KG1 (cell line): ENCODE results near the gene OARD1.
A peak's percentile ranks its signal among the peaks of the same experiment; 100 is the strongest.

Experiments
- DNase-seq: peaks from one replicate; lab custom pipeline; 2025; lab: John Stamatoyannopoulos, UW

The OARD1 gene

DNA sequence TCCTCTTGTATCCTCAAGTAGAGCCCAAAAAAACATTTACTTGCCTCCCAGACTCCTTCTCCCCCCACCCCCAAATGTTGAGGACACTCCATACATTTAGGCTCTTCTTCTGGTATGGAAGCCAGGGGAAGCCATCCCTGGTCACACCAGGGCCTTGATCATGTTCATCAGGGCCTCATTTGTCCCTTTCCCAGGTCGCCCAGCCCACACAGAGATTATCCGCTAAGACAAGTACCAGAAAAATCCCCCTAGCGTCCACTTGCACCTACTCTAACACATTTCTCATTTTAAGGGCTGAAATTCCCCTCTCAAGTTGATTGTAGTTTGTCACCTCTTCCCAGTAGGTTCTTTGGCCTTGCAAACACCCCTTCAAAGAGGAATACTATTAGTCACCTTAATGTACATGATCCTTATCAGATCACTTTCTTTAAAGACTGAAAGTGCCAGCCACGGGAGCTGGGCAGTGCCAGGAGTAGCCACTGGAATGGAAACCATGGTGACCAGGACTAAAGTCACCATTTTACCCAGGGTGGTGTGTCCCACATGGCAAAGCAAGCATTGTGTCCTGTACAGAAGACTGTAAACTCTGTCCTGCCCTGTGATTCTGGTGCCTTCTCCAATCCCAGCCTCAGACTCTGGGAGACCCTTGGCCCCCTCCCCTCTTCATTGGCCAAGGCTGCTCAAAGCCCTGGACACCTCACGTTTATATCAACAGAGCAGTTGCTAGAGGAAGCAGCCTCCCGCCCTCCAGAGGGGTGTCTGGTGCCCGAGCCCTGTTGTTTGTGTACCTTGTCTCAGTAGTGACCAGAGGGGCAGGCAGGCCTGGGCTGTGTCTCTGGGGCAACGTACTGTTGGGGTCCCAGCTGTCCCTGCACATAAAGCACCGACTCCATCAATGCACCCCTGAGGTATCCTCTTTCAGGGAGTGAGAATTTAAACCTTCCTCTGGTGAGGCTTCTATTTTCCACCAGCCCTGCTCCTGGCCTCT, 24.1 kb downstream of the OARD1 start:
- DNase-seq, result no peak

DNA sequence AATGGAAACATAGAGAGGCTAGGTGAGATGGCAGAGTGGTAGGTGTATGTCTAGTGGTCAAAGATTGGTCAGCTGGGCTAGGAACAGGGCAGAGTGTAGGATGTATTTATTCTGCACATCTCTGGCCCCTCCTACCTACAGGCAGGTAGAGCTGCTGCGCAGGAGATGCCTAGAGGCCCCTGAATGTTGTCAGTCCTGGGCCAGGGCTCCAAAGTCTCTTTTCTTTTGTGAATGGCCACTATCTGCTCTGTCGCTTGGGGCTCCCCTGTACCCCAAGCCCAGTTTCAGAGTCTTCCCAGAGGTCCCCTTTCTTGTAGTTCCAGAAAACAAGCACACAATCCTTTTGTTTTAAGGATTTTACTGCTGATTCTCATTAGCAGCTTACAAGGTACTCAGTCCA, 24.9 kb downstream of the OARD1 start:
- no peak for DNase-seq

DNA sequence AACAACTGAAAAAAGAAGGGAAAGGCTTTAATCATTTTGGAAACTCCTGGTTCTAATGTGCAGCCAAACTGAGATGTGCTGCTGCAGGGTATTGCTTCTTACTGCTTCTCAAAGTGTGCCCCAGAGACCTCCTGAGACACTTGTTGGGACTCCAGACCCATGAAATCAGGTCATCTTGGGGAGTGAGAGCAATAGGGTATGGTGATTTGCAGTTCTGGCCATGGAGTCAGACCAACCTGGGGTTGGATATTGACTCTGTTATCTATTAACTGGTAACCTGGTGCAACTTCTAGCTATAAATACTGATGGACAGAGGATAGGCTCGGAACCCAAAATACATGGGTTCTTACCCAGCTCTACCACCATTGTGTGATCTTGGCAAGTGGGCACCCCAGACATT, 26.1 kb downstream of the OARD1 start:
- no peak for DNase-seq

DNA sequence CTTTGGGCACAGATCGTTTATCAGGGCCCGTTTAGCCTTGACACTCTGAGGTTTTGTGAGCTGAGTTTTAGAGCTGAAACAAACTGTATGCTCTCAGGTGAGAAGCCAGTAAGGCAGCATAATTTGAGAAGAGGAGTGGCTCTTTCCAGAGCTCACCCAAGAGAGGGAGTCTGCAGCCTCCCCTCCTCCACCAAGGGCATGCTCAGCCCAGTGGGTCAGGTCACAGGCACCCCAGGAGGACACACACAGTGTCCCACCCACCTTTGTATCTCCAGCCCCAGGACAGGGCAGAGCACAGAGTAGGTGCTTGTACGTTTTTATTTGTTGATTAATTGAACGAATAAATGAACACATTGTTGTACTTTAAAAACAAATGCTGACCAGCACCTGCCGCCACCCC, 26.5 kb downstream of the OARD1 start:
- DNase-seq, result no peak

DNA sequence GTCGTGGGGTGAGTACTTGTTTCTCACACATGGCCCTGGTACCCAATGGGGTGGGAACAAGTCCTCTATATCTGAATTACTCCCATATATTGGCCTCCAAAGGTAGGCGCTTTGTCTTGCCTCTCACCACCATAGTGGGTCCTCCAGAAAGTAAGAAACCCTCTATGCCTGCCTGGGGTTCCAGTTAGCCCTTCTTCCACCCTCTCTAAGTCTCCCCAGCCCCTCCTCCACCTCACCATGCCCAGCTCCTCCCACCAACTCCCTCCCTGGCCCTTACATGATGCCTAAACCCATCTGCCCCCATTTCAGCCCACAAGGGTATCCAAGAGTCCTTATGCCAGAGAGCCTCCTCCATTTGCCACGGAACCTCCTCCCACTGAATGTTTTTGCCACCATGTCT, 29.0 kb downstream of the OARD1 start:
- DNase-seq, result no peak

DNA sequence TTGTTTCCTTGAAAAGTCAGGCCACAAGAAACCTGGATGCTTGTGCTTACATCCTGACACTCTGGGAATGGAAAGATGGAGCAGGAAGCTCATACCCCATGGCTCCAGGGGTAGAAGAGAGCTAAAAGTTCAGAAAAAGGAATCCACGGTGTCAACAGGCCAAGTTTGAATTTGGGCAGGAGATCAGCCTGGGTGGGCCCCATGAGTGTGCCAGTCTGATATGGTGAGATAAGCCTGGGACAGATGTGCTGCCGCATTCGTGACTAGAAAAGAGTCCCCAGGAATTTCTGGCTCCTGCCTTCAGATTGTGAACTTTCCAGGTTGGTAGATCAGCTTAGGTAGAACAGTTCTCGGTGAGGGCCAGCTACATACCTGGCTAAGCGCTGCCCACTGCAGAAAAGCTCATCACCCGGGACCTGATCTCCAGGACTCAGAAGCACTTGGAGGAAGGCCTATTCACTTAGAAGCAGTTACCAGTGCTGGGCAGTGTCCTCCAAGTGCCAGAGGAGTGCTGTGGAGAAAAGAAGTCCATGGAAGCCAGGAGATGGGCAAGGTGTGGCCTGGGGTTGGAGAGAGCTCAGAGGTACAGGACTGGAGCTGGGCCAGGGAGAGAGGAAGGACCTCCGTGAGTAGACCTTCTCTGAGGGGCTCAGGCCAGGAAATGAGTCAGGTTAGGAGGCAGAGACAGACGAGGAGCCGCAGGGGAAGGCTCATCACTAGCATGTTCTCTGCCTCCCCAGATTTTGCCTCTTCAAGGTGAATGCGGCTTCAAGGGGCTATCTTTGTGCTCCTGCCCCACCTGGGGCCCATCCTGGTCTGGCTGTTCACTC, 29.7 kb downstream of the OARD1 start, which contains the start of gene TSPO2:
TSS of gene TSPO2 (plus strand) at position 242 of the 830 bp plus-strand sequence. CDS start at position 761, 519 bp downstream.
- DNase-seq, result no peak

DNA sequence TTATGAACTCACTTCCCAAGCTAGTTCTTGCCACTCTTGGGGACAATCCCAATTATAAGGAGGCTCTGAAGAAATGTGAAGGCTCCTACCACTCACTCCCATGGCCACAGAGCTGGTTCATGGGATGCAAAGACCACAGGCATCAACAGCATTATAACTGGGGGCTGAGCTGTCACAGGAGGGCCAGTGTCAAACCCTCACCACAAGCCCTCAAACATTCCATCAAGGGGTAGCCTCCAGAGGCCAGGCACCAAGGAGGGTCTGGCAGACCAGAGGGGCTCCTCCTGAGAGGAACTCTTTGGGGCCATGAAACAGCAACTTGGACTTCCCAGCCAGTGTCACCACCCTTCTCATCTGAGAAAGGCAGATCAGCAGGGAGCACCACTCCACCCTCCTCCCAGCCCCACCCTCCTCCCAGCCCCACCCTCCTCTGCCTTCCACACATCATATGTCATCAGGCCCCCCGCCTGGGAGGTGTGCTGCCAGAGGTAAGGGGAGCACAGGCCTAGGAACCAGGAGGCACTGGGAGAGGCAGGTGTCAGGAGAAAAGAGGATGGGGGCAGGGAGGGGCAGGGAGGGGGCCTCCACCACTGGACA, 31.1 kb downstream of the OARD1 start:
- no peak for DNase-seq

DNA sequence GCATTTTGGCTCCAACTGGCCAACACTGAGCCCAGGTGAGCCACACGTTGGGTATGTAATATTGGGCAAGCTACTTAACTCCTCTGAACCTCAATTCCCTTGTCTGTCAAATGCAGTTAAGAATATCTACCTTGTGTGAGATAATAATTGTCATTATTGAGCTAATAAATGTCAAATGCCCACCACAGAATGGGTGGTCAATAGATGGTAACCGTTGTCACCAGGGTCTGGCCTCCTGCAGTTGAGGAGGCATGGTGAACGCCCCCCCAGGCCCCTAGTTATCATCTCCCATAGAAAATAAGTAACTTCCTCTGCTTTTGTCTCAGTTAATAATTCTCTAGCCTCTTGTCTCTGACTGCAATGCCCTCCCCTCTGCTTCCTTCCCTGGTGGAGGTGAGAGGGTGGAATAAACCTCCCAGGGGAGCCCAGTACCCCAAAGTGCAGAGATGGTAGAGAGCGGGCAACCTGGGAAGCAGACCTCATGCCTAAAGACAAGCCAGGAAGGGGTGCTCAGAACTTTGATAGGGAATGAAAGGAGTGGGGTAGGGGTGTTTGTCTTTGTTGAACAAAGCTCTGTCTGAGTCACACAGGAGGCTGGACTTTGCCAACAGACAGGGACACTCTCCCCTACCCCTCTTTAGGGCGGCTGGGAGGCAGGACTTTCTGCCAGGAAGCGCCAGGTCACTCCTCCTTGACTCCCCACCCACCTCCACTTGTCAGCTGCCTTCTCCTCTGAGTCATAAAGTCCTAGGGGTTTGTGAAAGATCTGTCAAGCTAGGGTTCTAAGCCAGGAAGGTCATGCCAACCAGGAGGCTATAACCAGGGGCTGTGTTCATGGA, 31.8 kb downstream of the OARD1 start:
- DNase-seq, result no peak

DNA sequence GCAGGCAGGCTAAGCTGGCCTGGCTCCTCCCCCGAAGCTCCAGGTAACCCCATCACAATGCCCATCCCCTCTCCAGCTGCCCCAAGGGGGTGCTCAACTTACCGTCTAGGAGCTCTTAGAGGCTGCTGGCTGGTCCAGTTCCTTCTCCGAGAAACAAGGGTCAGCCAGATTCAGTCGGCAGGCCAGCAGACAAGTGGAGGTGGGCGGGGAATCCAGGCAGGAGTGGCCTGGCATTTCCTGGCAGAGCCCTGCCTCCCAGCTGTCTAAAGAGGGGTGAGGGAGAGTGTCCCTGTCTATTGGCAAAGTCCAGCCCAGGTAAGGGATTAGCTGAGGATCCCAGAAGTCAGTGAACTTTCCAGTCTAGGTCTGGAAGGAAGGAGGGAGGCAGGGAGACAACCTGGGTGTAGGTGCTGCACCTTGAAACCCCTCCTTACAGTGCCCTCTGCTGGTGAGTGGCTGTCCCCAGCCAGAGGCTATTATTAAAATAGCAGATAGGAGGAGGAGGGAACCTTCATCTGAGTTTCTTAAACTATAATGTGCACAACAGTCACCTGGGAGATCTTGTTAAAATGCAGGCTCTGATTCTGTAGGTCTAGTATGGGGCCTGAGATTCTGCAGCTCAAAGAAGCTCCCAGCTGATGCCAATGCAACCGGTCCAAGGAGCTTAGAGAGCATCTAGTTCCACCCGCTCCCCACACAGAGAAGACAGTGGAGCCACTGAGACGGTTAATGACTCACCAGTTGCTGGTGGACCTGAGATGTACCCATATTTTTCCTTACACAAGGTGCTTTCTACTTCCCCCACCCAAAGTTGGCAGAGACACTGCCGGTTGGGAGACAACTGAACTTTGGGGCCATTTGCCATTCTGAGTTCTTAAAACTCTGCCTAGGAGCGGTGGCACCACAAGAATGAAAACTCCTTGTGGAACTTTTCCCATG, 32.8 kb downstream of the OARD1 start, which contains the start of gene UNC5CL:
TSS of gene UNC5CL (minus strand) at position 162 of the 939 bp plus-strand sequence. CDS start 4,147 bp downstream, outside the sequence.
- no peak for DNase-seq

DNA sequence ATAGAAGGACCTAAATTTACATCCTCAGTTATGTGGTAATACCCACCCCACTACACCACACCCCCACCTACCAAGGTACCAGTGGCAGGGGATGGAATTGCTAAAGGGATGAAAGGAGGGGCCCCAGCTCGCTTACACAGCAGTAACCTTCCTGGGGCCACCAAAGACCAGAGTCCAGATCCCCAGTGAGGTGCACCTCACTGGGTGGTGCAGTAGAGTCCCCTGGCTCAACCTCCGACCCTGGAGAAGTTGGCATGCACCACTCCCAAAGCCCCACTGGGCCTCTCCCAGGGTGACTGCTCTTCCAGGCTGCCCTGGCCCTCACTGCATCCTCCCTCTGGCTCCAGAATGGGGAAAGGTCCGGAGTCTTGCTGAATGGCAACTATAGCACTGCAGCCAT, 34.0 kb downstream of the OARD1 start:
- no peak for DNase-seq

DNA sequence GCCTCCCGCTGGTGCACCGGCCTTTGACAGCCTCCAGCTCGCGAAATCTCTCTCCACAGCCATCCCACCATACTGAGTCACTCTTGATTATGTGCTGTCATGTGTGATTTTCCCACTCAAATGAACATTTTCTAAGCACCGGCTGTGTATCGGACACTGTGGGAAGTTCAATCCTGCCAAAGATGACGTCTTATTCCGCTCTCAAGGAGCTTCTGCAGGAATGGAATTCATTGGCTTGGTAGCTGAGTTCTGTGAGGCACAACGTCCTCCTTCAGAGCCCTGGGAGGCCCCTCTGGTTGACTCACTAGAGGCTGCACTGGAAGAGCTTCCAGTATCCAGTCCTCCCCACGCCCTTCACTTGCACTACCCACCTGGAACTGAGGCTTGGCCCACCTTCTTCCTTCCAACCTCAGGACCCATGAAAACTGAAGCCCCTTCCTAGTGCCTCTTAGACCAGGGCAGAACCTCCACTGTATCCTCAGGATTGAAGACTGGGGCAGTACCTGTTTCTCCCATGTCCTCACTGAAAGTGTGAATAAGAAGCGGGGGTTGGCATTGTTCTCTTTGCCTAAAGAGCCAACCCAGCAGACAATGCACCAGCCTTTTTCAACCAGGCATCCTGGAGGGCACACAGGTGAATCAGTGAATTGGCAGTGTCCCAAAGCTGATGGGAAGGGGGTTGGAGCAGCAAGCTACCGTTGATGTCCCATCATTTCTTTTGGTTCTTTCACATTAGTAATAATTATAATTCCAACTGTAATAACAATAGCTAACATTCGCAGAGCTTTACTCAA, 34.9 kb downstream of the OARD1 start:
- no peak for DNase-seq

DNA sequence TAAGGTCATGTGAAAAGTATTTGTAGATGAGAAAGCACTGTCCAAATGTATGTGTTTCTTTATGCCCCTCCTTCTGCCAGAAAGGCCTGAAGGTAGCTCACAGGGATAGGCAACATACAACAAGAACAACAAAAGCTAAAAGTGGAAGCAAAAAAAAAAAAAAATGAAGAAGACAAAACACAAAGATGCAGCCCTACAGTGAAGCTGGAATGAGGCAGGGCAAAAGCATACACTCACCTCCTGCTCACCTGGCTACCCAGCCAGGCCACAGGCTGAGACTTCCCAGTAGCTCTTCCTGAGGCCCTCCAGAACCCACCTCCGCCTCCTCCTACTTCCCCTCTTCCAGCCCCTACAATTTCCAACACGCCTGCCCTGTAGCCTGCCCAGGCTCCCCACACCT, 35.6 kb downstream of the OARD1 start:
- DNase-seq, result no peak

DNA sequence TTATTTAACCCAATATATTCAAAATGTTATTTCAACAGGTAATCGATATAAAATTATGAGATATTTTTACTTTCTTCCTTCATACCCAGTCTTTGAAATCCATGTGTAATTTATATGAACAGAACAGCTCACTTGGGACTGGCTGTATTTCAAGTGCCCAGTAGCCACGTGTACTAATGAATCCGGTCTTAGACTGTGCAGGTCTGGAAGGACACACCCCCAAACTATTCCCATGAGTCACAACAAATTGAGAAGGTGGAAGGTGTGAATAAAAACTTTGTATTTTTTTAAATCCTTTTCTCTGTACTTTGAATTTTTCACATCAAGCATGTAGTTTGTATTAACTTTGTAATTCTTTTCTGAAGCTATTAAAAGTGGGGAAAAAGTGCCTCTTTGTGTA, 36.0 kb downstream of the OARD1 start:
- no peak for DNase-seq

DNA sequence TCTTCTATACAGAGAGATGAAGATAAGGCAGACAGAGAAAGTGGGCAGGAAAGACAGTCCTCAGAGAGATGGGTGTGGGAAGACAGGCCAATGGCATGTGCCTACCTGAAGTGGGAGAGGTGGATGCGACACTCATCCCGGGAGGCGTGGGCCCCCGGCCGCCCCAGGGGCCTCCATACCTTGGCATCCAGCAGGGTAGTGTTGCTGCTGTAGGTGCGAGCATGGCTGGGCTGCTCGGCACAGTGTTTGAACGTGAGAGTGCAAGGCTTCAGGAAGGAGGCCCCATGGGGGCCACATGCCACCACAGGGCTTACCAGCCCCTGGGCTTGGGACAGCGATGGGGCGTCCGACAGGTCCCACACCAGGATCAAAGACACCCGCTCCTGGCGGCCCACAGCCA, 38.4 kb downstream of the OARD1 start:
- DNase-seq, result no peak

DNA sequence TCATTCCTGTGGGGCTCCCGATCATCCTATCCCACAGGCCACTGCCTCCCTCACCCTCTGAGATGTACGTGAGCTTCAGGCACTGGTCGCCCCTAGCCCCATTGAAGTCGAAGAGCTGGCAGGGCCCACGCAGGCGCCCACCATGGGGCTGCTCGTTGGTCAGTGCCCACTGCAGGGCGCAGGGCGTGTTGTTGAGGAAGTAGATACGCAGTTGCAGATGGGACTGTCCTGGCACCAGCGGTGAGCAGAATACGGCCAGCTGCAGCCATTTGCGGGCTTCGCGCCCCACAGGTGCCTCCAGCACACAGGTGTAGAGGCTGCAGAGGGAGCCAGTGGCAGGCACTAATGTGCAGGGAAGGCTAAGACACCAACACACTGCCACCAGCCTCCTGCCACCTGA, 39.3 kb downstream of the OARD1 start:
- no peak for DNase-seq

DNA sequence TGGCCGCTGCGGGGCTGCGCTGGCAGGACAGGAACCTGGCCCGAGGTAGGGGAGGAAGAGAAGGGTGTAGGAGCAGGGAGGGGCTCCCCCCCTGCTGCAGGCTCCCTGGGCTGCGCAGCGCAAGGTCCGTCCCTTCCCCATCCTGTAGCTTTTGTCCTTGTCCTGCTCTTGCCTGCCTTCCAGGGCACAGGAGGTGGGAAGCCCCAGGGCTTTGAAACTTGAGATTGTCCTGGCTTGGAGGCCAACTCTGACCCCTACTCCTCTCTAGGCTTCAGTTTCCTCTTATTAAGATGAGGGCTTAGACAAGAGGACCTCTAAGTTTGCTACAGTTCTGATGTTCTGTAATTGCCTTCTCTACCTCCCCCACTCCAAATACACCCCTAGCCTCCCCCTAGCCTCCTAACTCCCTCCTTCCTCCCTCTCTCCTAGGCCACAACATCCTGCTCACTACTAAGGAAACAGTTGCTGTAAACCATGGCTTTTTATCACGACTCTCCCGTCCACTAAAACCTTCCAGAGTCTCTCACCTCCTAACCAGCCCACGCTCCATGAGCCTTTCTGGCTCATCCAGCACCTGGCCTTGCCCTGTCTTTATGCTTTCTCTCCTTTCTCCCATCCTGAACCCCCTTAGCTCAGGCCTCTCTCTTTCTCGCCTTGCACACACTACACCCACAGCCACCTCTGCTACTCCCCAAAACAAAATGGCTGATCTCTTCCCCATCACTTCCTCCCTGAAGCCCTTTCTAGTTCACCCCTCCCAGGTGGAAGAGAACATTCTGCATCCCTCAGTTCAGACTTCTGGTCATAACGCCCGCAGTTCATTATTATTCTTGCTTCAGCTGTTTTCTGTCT, 43.4 kb downstream of the OARD1 start:
- no peak for DNase-seq

DNA sequence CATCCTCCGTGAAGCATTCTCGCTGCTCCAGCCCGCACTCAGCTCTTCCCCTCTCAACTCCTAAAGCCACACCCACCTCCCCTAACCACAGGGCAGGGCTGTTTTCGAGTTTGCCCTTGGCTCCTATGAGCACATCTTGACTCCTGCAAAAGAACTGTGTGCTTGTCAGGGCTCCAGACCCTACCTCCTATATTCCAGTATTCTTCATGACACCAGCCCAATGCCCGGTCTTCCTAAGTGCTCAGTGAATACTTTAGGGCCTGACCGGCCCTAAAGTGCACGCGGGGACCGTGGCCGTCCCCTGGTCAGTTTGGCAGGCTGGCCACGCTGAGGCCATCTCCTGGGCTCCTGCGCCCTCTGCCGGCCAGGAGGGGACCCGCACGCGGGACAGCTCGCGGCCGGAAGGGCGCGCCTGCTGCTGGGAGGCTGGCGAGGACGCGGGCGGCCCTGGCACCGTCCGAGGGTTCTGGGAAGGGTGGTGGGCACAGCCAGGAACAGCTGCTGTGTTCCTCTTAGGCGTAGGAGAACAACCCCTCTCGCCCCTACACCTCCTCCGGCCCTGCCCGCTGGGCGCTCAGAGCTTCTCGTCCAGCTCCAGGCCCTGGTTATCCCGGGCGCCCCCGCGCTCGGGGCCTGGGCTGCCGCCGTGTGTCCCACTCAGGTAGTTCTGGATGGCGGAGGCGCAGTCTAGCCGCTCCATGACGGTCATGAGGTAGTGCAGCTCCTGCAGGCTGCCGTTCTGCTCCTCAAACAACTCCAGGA, 44.2 kb downstream of the OARD1 start:
- peak; percentile 54 for DNase-seq

DNA sequence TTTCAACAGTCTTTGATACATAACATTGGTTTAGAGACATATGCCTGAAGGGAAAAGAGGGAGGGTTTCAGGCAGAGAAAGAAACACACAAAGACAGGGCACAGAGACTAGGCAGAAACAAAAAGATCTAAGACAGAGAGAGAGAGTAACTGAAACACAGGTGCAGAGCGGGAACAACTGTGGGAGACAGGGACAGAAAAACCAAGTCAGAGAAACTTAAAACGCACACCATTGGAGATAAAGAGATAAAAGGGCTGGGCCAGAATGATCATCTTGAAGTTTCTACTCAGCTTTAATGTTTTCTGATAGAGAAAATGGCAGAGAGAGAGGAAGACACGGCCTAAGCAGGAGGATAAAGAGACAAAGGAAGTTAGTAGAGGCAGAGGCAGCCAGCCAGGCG, 44.9 kb downstream of the OARD1 start:
- DNase-seq, result no peak
